Measurements from ENCODE around the gene C1orf198. TPM values are rescaled to one million over a fixed set of nuclear protein-coding genes. Genes with fewer than 3 reads are reported as not detected.

The C1orf198 gene
- total RNA-seq, 1 experiment from 2014 or later: 83.4 TPM

Other genes with a start within 250 kb of the C1orf198 start
- gene COG2, start 226.0 kb downstream of the C1orf198 start, total RNA-seq (2014; rRNA removed; shearing (Covaris generic)): 14.5 and 23.2 TPM in 2 replicates
- 0.42 TPM in 1 of 2 replicates, not detected in the other for gene AGT, start 154.4 kb downstream of the C1orf198 start, total RNA-seq (2014; rRNA removed; shearing (Covaris generic))
- not detected in 2 replicates for gene CAPN9, start 121.1 kb downstream of the C1orf198 start, total RNA-seq (2014; rRNA removed; shearing (Covaris generic))
- gene TTC13, start 110.3 kb upstream of the C1orf198 start, total RNA-seq (2014; rRNA removed; shearing (Covaris generic)): 15.5 and 18.5 TPM in 2 replicates
- gene ARV1, start 110.6 kb upstream of the C1orf198 start, total RNA-seq (2014; rRNA removed; shearing (Covaris generic)): 19.4 and 31.4 TPM in 2 replicates
- 7.3 and 9.4 TPM in 2 replicates for gene FAM89A, start 171.7 kb upstream of the C1orf198 start, total RNA-seq (2014; rRNA removed; shearing (Covaris generic))